Ammon's horn (tissue), 1 donor: ENCODE data around the gene GRXCR1.
A peak's percentile ranks its signal among the peaks of the same experiment; 100 is the strongest.

Source experiments
- DNase-seq: peaks from one replicate; pipeline ENCODE4 v3.0.0-alpha.2; 2016; ENCODE audit warnings: low spot score

Gene GRXCR1

DNA sequence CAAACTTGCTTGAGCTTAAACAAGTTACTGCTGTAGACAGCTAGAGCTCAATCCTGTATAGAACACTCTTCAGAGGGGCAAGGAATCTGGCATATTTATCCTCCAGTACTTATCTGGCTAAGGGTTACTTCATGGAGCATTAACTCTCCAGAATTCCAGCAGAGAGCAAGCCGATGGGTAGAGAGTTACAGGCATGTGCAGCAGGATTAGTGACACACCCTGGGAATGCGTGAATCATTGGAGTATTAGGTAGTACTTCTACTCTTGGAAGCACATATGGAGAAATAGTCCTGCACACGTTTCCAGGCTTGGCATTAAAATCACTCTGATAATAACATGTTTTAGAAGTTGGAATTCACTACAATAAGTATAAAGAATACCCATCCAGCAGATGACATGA, 35.4 kb downstream of the GRXCR1 start:
- DNase-seq, result no peak

DNA sequence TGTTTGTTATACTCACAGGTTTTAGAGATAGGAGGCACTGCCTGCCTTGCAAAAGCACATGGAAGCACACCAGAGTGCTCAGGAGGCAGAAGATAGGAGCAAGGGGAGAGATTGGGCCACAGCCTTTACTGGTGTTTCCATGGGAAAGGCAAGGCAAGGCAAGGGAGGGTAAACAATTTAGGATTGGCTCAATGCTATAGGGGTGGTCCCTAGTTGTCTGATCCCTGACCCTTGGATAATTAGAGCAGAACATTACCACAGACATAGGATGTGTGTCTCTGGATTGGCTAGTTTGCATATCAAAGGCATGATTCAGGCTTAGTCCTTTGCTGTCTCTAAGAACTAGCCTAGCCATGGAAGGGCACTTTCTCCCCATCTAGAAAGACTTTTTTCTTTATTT, 36.1 kb downstream of the GRXCR1 start:
- DNase-seq, result no peak

DNA sequence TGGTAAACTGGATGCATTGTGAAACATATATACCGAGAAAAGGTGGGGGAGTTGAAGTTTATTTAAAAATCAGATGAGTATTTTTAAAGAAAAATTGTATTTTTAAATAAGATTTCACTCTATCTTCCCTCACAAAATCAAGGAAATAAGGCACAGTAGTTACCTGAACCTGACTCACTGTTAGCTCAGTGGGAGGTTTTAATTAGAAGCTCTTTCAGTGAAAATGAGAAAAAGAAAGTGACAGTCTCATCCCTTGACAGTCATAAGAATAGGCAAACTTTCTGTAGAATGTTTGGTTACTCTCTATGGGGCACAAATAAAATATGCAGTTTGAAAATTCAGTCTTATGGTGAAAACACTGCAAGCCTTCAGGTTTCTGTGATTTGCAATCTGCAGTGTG, 49.7 kb downstream of the GRXCR1 start:
- no peak for DNase-seq

DNA sequence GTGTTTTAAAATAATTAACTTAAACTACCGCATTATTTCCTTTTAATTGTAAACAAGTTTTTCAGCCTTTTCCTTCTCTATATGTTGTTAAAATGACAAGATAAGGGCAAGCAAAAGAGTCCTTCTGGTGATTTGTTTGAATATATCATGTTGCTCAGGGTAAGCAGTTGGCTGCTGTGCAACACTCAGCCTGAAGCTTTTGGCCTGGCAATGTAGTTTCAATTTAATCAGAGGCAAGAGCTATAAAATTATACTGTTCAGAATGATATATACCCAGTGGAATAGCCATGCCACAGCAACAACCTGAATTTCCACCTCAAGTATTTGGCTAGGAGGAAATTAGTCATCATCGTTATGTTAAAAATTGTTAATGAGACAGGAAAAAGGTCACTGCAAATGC, 53.4 kb downstream of the GRXCR1 start:
- no peak for DNase-seq

DNA sequence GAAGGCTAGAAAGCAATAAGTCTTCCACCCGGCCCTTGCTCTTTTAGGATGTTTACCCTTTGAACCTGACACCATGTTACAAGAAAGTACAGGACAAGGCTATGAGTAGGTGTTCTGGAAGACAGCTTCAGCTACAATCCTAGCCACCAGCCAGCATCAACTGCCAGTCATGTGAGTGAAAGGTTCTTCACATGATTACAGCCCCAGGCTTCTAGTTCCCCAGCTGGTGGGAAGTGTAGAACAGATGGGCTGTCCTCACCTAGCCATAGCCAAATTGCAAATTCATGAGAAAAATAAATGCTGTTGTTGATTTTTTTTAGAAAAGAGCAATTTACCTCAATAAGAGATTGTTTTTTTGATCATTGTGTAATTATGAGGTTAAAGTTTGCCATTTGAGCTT, 60.8 kb downstream of the GRXCR1 start:
- DNase-seq, result no peak

DNA sequence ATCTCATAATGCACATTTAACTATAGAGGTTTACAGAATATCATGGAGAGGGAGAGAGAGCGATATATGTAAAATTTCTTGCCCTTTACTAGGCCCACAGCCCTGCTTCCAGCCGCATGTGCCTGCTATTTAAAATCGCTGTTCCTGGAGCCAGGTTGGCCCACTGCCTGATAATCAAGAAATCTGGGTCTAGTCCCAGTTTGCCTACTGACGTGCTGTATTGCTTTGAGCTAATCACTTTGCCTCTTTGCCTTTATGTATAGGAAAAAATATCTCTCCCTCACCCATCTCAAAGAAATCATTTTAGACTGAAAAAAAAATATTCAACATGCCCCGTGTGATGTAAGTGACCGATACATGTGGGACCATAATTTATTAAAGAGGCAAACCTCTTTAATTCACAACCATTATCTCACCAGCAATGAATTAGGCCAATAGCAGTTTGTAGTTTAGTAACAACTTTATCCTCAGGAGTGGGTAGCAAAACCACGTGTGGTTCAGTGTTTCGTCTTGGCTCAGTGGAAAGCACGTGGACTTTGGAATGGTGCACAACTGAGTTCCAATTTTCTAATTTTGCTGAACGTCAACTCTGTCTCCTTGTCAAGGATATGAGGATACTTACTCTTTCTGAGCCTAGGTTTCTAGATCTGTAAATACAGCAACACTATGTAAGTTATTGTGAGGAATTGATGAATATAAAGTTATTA, 62.6 kb downstream of the GRXCR1 start:
- peak; percentile 48 for DNase-seq

DNA sequence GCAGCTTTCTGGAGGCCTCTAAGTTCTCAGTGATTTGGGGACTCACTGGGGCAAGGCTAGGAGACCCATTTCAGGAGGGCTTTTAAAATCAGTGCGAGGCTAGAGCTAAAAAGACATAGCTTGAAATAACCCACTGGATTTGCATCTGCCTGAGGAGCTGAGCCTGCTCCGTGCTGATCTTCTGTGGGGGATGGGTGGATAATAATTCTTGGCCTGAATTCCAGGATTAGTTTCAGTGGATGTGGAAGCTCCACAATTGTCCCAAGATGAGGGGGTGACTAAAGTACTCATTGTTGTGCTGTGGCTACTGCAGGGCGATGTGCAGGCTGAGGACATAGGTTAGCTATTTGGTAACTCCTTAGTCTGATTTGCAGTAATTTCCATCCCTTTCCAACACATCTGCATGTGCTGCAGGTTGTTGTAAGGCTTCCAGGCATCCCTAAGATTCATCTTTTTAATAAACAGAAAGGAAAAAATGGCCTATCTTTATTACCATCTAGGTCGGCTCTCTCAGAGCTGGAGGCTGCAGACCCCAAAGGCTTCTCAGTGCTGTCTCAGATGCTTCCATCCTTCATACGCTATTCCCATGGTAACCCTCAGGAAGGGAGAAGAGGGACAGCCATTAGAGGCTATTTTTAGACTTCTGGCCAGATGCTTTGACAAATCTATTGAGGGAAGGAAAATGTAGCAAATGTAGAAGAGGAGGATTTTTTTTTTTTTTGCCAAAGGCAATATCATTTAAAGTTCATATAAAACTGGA, 63.4 kb downstream of the GRXCR1 start:
- DNase-seq, result peak; percentile 33

DNA sequence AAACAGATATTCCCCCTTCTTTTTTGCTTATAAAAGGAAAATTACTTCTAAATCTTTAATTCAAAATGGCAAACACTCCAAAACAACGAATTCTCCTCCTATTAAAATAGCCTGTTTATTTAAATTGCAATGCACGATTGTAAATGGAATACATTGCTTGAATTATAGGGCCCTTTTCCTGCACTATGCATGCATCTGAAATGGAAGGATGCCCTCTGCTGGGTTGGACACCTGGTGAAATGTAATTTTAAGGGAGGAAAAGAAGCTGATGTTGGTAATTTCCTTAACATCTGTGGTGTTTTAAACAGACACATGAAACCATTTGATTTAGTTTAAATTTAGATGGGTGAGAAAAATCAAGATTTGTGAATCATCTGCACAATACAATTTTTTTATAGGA, 72.8 kb downstream of the GRXCR1 start:
- peak; percentile 30 for DNase-seq

DNA sequence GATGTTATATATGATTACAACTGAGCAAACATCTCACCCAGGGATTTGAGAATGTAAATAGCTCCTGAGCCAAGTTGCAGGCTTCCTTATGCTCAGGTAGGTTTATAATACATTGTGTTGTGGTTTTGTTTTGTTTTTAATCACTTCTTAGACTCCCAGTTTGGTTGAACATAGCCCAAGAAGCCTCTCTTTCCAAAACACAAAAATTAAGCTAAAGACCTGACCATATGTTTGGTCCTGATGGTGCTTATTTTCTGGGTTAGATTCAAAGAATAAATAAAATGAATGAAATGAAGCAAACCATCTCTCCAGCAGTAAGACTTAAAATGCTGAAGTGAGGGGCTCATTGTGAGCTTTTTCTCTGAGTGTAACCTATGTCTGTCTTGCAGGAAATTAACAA, 93.5 kb downstream of the GRXCR1 start:
- no peak for DNase-seq

DNA sequence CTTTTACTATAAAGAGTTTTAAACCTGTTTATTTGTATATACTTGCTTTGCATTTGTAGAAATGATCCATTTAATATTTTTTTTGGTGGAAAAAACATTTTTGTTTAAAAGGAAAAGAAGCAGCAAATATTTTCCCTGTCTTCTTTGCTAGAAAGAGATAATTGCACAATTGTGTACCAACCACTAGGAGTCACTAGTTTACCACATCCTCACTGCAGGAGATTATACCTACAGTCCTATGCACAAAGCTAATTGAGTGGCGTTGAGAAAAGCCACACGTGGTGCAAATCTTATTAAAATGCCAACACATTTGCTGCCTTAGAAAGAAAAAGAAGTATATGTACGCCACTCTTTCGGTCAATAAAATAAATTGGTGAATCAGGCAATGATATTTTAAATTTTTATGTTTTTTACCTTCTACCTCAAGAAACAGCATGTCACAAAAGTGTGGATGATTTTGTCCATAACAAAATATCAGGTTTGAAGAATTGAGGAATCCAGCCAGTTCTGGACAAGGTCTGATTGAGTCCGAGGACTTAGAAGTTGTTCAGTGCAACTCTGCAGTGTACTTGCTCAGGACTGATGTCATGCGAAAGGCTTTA, 102.9 kb downstream of the GRXCR1 start:
- DNase-seq, result peak; percentile 45

DNA sequence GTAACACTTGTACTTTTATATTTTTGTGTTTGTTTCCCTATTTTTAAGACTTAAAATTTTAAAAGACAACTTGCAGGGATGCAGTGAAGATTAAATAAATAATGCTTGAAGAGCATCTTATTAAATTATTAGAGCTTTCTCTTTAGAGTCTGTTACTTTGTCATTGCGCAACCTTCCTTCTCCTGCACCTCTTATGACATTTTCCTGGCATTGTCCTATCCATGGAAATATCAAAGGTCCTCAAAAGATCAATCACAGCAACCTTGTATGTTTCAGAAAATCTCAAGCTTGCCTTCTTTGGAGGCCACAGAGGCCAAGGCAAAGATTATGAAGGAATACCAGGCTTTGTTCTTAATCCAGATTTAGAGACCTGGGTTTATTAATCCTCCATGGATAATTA, 116.3 kb downstream of the GRXCR1 start:
- no peak for DNase-seq

DNA sequence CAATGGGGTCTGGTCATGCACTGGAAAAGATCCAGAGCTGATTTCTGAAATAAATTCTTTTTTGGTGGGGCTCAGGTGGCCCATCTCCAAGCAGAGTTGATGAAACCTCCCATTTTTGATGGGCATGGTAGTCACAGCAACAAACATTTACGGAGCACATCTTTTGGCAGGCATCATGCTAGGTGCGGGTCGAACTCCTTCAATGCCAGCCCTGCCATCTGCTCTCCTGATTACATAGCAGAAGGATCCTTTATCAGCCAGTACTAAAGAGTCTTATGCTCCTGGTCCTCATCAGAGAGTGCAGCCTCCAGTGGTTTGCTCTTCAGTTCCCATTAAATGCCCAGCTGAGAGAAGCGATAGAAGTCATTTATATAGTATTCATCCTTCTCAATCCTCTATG, 121.7 kb downstream of the GRXCR1 start:
- no peak for DNase-seq

DNA sequence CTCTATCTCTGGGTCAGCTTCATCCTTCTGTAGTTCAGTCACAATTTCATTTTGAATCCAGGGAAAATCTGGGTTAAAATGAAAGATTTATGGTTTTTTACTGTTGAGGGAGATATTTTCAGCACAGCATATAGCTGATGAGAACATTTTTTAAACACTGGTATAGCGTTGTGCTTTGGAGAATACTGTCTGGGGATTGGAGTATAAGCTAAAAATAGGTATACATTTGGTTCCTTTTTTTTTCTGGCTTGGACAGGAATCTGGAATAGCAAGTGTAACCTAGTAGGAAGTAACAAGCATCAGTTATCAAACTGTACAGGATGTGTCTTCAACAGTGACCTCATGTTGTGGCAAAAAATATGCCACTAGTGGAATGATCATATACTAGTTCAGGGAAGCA, 149.1 kb downstream of the GRXCR1 start:
- no peak for DNase-seq

DNA sequence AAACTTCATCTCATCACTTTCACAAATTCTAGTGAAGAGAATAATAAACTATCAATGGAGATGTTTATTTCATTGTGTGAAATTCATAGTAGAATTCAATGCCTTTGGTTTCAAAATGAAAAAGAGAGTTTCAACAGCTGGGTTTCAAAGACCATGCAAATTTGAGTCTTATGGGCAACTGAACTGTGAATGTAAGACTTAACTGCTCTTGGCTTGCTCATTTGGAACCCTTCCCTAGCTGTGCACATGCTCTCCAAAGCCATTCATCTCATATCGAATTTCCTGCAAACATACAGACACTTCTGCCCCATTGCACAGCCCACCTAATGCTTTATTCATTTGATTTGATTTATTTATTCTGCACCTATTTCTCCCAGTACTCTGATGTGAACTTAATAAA, 154.5 kb downstream of the GRXCR1 start:
- DNase-seq, result no peak

DNA sequence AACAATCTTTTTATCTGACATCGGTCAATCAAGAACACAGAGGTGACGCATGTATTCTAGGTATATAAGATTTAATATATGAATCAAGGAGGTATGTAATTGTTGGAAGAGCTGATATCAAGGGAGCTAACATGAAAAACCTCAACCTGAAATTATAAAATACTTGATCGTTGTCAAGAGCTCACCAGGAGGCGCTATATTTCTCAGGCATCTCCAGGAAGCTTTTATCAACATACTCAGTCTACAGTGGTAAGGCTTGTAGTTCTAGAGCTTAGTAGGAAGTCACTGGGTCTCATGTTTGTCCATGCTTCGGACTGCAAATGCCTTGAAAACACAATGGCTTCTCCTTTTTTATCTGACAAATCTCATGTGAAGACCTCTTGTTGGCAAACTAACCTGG, 156.1 kb downstream of the GRXCR1 start:
- no peak for DNase-seq

DNA sequence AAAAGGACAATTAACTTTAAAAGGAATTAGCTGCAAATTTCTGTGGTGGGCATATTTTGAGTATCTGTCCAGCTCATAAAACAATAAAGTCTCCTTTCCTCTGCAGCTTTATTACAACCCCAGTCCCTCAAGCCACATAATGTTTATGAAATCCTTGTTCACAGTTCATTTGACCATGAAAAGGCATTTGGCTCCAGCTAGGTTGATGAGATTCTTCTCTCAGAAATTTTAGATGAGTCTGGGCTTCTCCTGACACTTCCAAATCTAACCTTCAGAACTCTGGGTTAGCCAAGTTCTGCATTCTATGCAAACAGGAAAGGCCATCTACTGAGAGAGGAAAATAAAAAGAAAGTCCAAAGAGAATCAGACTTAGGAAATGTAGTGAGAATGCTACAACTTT, 156.8 kb downstream of the GRXCR1 start:
- DNase-seq, result no peak

DNA sequence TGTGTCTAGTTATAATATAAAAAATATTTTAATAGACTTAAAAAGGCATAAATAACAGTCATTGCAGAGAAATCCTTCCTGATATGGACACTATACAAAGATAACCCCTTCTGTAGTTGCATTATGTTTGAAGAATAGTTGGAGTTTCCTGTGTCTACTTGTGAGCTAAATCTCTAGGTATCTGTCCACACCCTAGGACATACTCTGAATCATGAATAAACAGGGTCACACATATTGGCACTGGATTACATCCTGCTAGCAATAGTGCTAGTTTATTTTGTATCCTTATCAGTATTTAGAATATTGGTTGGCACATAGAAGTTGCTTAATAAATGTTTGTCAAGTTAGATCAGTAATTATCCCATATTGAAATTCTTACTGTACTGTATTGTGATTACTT, 173.9 kb downstream of the GRXCR1 start:
- no peak for DNase-seq

DNA sequence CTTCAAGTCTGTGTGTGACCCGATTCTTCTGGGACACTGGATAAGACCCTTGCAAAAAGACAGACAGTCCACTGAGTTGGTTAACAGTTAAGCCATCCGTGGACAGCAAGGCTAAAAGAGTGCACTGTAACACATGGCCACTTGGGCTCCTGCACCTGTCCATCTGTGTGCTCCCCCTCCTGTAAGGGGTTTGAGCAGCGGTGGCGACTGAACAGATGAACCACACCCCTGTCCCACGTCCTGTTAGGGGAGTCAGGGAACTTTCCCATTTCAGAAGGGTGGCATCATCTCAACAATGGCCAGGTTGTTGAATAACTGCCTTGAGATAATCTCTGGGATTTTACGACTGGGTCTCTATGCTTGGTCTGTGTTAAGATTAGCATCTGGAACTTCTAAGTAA, 178.6 kb downstream of the GRXCR1 start:
- DNase-seq, result no peak
